ENCODE results near the gene XRN1. TPM values are rescaled to one million over a fixed set of nuclear protein-coding genes. Genes with fewer than 3 reads are reported as not detected.

The XRN1 gene
- total RNA-seq, 1 experiment from 2014 or later: 26.7 TPM

DNA sequence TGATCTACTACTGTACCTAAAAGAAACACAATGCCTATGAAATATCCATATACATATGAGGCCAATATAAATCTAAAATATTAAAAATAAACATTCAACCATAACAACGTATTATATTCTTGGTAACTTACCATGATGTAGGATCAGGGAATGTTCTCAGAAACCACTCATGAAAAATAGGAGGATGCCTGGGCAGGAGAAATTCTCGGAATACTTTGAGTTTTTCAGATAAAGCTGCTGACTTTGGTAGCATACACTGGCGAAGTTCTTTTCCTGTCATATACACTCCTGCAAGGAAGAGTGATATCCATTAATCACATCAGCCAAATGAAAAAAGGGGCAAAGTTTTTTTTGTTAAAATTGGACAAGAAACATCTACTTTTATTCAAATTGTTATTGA is 11.3 kb upstream of the XRN1 start:
- no peak overlapping the region for H3K27ac ChIP-seq (ENCODE audit: low read depth, low read length, poor library complexity, severe bottlenecking)
- no peaks in the 10 kb centered on the region for H3K4me1 ChIP-seq (ENCODE audit: insufficient read depth, low read length, poor library complexity, severe bottlenecking)
- no peak for DNase-seq (ENCODE audit: low spot score)
- H3K4me3 ChIP-seq (ENCODE audit: low read depth, low read length, poor library complexity, severe bottlenecking): no peak overlapping the region
- intact Hi-C loops (cut with micrococcal nuclease; ENCODE audit: unreplicated experiment): no loop called here
- H3K9me3 ChIP-seq (ENCODE audit: low read depth, low read length, poor library complexity, severe bottlenecking): no peaks in the 10 kb centered on the region
- POLR2A ChIA-PET (ENCODE audit: low non-redundant PET): no interaction called here
- CTCF ChIA-PET: no interaction called here
- H3K27me3 ChIP-seq (replicated peaks; ENCODE audit: insufficient read depth, low read depth, low read length, poor library complexity): no peaks in the 10 kb centered on the region
- BruUV-seq (replicated peaks): no TSS peak
- H3K36me3 ChIP-seq (ENCODE audit: insufficient read depth, low read length, poor library complexity, severe bottlenecking): no peaks in the 10 kb centered on the region
- TF ChIP-seq, protein P1, sequence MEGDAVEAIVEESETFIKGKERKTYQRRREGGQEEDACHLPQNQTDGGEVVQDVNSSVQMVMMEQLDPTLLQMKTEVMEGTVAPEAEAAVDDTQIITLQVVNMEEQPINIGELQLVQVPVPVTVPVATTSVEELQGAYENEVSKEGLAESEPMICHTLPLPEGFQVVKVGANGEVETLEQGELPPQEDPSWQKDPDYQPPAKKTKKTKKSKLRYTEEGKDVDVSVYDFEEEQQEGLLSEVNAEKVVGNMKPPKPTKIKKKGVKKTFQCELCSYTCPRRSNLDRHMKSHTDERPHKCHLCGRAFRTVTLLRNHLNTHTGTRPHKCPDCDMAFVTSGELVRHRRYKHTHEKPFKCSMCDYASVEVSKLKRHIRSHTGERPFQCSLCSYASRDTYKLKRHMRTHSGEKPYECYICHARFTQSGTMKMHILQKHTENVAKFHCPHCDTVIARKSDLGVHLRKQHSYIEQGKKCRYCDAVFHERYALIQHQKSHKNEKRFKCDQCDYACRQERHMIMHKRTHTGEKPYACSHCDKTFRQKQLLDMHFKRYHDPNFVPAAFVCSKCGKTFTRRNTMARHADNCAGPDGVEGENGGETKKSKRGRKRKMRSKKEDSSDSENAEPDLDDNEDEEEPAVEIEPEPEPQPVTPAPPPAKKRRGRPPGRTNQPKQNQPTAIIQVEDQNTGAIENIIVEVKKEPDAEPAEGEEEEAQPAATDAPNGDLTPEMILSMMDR (conservative IDR thresholded peaks at IDR 0.05; ENCODE audit: low read depth, low read length): no peak
- no peak for TF ChIP-seq EZH2 (IDR thresholded peaks at IDR 0.05; ENCODE audit: borderline replicate concordance, low read depth, low read length, poor library complexity, severe bottlenecking)

DNA sequence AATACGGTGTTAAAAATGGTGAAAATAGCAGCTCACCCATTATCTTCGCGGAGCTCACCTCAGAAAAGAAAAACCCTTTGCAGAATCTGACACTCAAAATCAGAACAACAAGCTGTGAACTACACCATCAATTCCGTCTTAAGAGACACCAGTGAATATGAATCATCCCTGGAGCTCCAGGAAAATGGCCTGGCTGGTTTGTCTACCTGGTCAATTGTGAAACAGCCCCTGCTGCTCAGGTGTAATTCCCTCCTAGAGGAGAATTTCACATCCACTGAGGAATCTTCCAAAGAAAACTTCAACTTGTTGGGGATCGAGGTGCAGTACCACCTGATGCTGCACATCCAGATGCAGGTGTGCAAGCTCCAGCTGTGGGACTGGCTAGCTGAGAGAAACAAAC is 3.0 kb upstream of the XRN1 start:
- no peaks in the 10 kb centered on the region for H3K27me3 ChIP-seq (replicated peaks; ENCODE audit: insufficient read depth, low read depth, low read length, poor library complexity)
- peaks cover 10% of the 10 kb centered on the region for H3K4me1 ChIP-seq (ENCODE audit: insufficient read depth, low read length, poor library complexity, severe bottlenecking)
- H3K36me3 ChIP-seq (ENCODE audit: insufficient read depth, low read length, poor library complexity, severe bottlenecking): no peaks in the 10 kb centered on the region
- H3K9me3 ChIP-seq (ENCODE audit: low read depth, low read length, poor library complexity, severe bottlenecking): no peaks in the 10 kb centered on the region
- no peak for DNase-seq (ENCODE audit: low spot score)
- POLR2A ChIA-PET (ENCODE audit: low non-redundant PET): no interaction called here
- H3K4me3 ChIP-seq (ENCODE audit: low read depth, low read length, poor library complexity, severe bottlenecking): no peak overlapping the region
- no peak overlapping the region for H3K27ac ChIP-seq (ENCODE audit: low read depth, low read length, poor library complexity, severe bottlenecking)
- CTCF ChIA-PET: no interaction called here
- intact Hi-C loops (cut with micrococcal nuclease; ENCODE audit: unreplicated experiment): no loop called here
- no peak for TF ChIP-seq EZH2 (IDR thresholded peaks at IDR 0.05; ENCODE audit: borderline replicate concordance, low read depth, low read length, poor library complexity, severe bottlenecking)
- TF ChIP-seq, protein P1 (conservative IDR thresholded peaks at IDR 0.05; ENCODE audit: low read depth, low read length): no peak
- BruUV-seq (replicated peaks): no TSS peak

DNA sequence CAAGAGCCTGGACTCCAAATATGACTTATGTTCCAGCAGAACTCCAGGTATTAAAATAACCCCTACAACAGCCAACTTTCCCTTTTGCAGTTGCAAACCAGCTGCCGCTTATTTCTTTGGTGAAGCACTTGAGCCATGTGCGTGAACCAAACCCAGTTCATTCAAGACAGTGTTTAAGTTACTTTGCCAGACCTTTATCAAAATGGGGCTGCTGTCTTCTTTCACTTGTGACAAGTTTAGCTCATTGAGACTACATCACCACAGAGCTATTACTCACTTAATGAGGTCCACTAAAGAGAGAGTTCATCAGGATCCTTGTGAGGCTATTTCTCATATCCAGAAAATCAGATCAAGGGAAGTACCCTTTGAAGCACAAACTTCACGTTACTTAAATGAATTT is 2.4 kb upstream of the XRN1 start:
- CTCF ChIA-PET: no interaction called here
- Histone ChIP-seq H3K9me3 (ENCODE audit: low read depth, low read length, poor library complexity, severe bottlenecking) (no peaks in the 10 kb centered on the region), H3K36me3 (ENCODE audit: insufficient read depth, low read length, poor library complexity, severe bottlenecking) (no peaks in the 10 kb centered on the region), H3K4me1 (ENCODE audit: insufficient read depth, low read length, poor library complexity, severe bottlenecking) (peaks cover 12% of the 10 kb centered on the region), H3K4me3 (ENCODE audit: low read depth, low read length, poor library complexity, severe bottlenecking) (no peak overlapping the region), H3K27me3 (replicated peaks; ENCODE audit: insufficient read depth, low read depth, low read length, poor library complexity) (no peaks in the 10 kb centered on the region), H3K27ac (ENCODE audit: low read depth, low read length, poor library complexity, severe bottlenecking) (no peak overlapping the region)
- no TSS peak for BruUV-seq (replicated peaks)
- TF ChIP-seq EZH2 (IDR thresholded peaks at IDR 0.05; ENCODE audit: borderline replicate concordance, low read depth, low read length, poor library complexity, severe bottlenecking): no peak
- TF ChIP-seq, protein P1 (conservative IDR thresholded peaks at IDR 0.05; ENCODE audit: low read depth, low read length): no peak
- DNase-seq (ENCODE audit: low spot score): no peak
- POLR2A ChIA-PET (ENCODE audit: low non-redundant PET): no interaction called here
- intact Hi-C loops (cut with micrococcal nuclease; ENCODE audit: unreplicated experiment): no loop called here
